Measurements from ENCODE around the gene ACTL7A.

Gene ACTL7A

DNA sequence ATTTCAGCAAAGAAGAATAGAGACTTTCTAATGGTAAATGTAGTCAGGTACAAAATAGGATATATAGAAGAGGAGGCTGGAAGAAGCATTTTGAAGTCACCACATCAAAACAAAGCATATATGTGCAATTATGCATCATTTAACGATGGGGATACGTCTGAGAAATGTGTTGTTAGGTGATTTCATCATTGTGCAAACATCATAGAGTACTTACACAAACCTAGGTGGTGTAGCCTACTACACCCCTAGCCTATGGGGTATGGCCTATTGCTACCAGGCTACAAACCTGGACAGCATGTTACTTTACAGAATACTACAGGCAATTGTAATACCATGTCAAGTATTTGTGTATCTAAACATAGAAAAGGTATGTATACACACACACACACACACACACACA lies 43.4 kb downstream of the ACTL7A start:
- no peak for DNase-seq (ENCODE audit: low read depth, low spot score)
- in situ Hi-C loops (cut with HindIII; ENCODE audit: low sequenced_read_pairs), result no loop called here
- TF ChIP-seq, protein P1, sequence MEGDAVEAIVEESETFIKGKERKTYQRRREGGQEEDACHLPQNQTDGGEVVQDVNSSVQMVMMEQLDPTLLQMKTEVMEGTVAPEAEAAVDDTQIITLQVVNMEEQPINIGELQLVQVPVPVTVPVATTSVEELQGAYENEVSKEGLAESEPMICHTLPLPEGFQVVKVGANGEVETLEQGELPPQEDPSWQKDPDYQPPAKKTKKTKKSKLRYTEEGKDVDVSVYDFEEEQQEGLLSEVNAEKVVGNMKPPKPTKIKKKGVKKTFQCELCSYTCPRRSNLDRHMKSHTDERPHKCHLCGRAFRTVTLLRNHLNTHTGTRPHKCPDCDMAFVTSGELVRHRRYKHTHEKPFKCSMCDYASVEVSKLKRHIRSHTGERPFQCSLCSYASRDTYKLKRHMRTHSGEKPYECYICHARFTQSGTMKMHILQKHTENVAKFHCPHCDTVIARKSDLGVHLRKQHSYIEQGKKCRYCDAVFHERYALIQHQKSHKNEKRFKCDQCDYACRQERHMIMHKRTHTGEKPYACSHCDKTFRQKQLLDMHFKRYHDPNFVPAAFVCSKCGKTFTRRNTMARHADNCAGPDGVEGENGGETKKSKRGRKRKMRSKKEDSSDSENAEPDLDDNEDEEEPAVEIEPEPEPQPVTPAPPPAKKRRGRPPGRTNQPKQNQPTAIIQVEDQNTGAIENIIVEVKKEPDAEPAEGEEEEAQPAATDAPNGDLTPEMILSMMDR (IDR thresholded peaks at IDR 0.05; ENCODE audit: low read depth, low read length), result no peak
- H3K4me3 ChIP-seq (ENCODE audit: low read depth, low read length), result no peak overlapping the region

DNA sequence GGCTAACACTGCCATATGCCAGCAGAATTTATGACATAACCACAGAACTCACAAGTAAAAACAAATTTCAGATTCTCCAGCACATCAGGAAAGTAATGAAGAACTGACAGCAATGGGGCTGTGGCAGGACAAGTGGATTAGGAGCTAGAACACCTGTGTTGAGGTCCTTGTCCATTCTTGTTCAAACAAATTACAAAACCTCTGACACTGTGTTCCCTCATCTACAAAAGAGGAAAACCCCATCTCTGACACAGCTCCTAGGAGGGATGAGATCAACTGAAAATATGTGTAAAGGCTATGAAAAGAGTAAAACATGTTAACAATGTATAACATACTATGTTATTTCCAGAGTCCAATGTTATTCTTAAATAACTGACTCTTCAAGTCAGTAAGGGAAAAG lies 48.3 kb downstream of the ACTL7A start:
- TF ChIP-seq, protein P1 (IDR thresholded peaks at IDR 0.05; ENCODE audit: low read depth, low read length), result no peak
- no peak for DNase-seq (ENCODE audit: low read depth, low spot score)
- H3K4me3 ChIP-seq (ENCODE audit: low read depth, low read length), result no peak overlapping the region
- in situ Hi-C loops (cut with HindIII; ENCODE audit: low sequenced_read_pairs), result no loop called here

GRCh38 chr9:108910914-108911313 lies 48.8 kb downstream of the ACTL7A start:
- H3K4me3 ChIP-seq (ENCODE audit: low read depth, low read length), result no peak overlapping the region
- DNase-seq (ENCODE audit: low read depth, low spot score), result no peak
- TF ChIP-seq, protein P1 (IDR thresholded peaks at IDR 0.05; ENCODE audit: low read depth, low read length), result no peak
- in situ Hi-C loops (cut with HindIII; ENCODE audit: low sequenced_read_pairs), result no loop called here

GRCh38 chr9:108911820-108912219 lies 49.8 kb downstream of the ACTL7A start:
- TF ChIP-seq, protein P1 (IDR thresholded peaks at IDR 0.05; ENCODE audit: low read depth, low read length), result no peak
- in situ Hi-C loops (cut with HindIII; ENCODE audit: low sequenced_read_pairs), result no loop called here
- DNase-seq (ENCODE audit: low read depth, low spot score), result no peak
- no peak overlapping the region for H3K4me3 ChIP-seq (ENCODE audit: low read depth, low read length)
